ENCODE results near the gene ITGAL. TPM values are rescaled to one million over a fixed set of nuclear protein-coding genes. Genes with fewer than 3 reads are reported as not detected.

ITGAL gene
- total RNA-seq, 1 experiment from 2014 or later: 0.57 TPM

DNA sequence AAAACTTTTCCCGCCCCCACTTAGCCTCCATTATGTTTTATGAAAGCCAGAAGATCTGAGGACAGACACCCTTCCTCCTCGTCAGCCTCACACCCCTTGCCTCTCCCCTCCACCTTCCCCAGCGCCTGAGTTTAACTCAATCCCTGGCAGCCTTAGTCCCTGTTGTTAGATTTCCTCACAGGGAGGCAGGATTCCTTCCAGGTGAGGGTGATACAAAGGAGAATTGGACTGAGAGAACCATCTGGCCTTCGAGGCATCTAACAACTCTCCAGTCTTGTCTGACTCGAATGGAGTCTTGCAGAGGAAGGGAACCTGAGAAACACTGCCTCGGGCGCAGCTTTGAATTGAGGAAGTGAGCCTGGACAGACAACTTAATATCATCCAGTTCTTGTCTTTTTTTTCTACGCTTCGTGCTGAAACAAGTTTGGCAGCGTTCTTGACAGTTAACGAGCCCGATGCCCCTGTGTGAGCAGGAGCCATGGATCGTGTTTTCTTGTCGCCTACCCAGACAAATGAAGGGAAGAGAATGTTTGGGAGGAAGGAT is 55.2 kb downstream of the ITGAL start:
- ChIA-PET POLR2A (interaction anchor here (0.5 to 1.0 kb wide), 5 partner anchors 8 to 98 kb away, joined by 3 to 13 read pairs (median 7); partner anchors contain the start of genes DCTPP1, ZNF689 and ZNF764), CTCF (interaction anchor here (0.9 to 1.3 kb wide), 5 partner anchors 8 to 118 kb away, joined by 3 to 15 read pairs (median 6); partner anchors contain the start of genes DCTPP1 and ZNF764)
- intact Hi-C loops (cut with micrococcal nuclease; ENCODE audit: unreplicated experiment): loop anchor here (1.0 to 10.0 kb wide), 4 partner anchors 41 to 170 kb away; partner anchors contain the start of genes DCTPP1, FBRS, PRR14 and SRCAP
- Mint-ChIP-seq H3K4me3 (ENCODE audit: unreplicated experiment) (peak overlapping the region; percentile 82), H3K27me3 (ENCODE audit: insufficient read depth, unreplicated experiment) (no peaks in the 10 kb centered on the region), H3K9me3 (ENCODE audit: unreplicated experiment) (no peaks in the 10 kb centered on the region), H3K4me1 (ENCODE audit: low read depth, unreplicated experiment) (peaks cover 6% of the 10 kb centered on the region), H3K36me3 (ENCODE audit: insufficient read depth, unreplicated experiment) (peaks cover 23% of the 10 kb centered on the region), H3K27ac (ENCODE audit: unreplicated experiment) (peak overlapping the region; percentile 75)
- TF ChIP-seq CTCF (IDR thresholded peaks at IDR 0.05; ENCODE audit: insufficient read depth in 1 of 2, low read depth in 1 of 2, low read length in 1 of 2, severe bottlenecking in 1 of 2, unreplicated experiment in 1 of 2): peak in 1 of 2 experiments; percentile 1
- TSS peak; percentile 87 for BruUV-seq (replicated peaks)
- Histone ChIP-seq H3K4me1 (peaks cover 18% of the 10 kb centered on the region), H3K27me3 (replicated peaks; ENCODE audit: control insufficient read depth, insufficient read depth, low read length) (no peaks in the 10 kb centered on the region), H3K36me3 (ENCODE audit: control insufficient read depth, insufficient read depth, low read length) (no peaks in the 10 kb centered on the region; the same call in 1 of the 2 replicates), H3K4me3 (ENCODE audit: low read depth, low read length) (peak overlapping the region; percentile 26), H3K9me3 (no peaks in the 10 kb centered on the region)
- DNase-seq: peak in 1 of 2 experiments; percentile 59

GRCh38 chr16:30528799-30529457 is 56.4 kb downstream of the ITGAL start:
- CTCF ChIA-PET: interaction anchor here (1.0 kb wide), 1 partner anchor 99 kb away, joined by 5 read pairs; the partner anchor contains the start of gene DCTPP1
- POLR2A ChIA-PET: interaction anchor here (0.6 kb wide), 1 partner anchor 84 kb away, joined by 5 read pairs; no protein-coding TSS in a partner anchor
- no peaks in the 10 kb centered on the region; the same call in none of the 2 replicates for H3K36me3 ChIP-seq (ENCODE audit: control insufficient read depth, insufficient read depth, low read length)
- no peaks in the 10 kb centered on the region for H3K27me3 ChIP-seq (replicated peaks; ENCODE audit: control insufficient read depth, insufficient read depth, low read length)
- Mint-ChIP-seq H3K36me3 (ENCODE audit: insufficient read depth, unreplicated experiment) (peaks cover 33% of the 10 kb centered on the region), H3K27ac (ENCODE audit: unreplicated experiment) (peak overlapping the region; percentile 75), H3K4me3 (ENCODE audit: unreplicated experiment) (peak overlapping the region; percentile 35), H3K27me3 (ENCODE audit: insufficient read depth, unreplicated experiment) (no peaks in the 10 kb centered on the region), H3K4me1 (ENCODE audit: low read depth, unreplicated experiment) (peaks cover 6% of the 10 kb centered on the region), H3K9me3 (ENCODE audit: unreplicated experiment) (no peaks in the 10 kb centered on the region)
- DNase-seq: no peak
- no peak overlapping the region for H3K4me3 ChIP-seq (ENCODE audit: low read depth, low read length)
- peaks cover 15% of the 10 kb centered on the region for H3K4me1 ChIP-seq
- TF ChIP-seq CTCF (IDR thresholded peaks at IDR 0.05; ENCODE audit: insufficient read depth in 1 of 2, low read depth in 1 of 2, low read length in 1 of 2, severe bottlenecking in 1 of 2, unreplicated experiment in 1 of 2): no peak
- no peaks in the 10 kb centered on the region for H3K9me3 ChIP-seq
- BruUV-seq (replicated peaks): no TSS peak
- intact Hi-C loops (cut with micrococcal nuclease; ENCODE audit: unreplicated experiment): loop anchor here (5.0 to 10.0 kb wide), 2 partner anchors 126 to 168 kb away; partner anchors contain the start of genes FBRS, PRR14 and SRCAP

DNA sequence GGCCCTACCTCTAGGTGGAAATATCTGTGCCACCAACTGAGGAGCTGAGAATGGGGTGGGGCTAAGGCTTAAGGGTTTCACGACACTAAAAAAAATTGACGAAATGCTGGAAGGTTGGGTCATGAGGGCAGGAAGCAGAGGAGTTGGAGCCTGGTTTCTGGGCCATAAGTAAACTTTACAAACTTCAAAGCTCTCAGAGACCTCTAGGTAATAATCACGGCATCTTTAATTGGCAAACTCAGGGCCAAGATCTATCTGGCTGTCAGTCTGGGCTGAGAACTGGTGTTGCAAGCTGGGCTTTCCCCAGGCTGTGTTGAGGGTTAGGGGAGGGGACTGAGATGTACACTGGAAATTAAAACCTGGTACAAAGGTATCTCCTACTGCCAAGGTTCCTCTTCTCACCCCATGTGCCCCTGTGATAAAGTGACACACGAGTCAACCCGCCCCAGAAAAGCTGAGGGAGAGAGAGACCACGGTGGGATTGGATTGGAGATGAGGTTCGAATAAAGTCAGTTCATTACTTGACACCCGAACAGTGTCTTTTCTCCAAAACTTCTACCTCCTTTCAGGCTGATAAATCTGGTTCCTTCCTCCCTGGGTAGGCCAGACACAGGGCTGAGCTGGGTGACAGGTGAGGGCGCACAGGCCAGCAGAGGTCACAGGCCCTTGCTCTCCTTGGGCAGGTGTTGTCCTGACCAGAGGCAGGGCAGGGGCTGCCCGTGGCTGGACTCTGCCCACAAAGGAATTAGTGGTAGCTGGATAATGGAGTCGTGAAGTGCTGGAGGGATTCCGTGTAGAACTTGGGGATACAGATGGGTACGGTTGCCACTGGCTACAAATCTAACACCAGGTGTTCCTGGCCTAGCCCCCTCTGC is 57.9 kb downstream of the ITGAL start:
- ChIA-PET POLR2A (interaction anchor here (0.6 kb wide), 1 partner anchor 85 kb away, joined by 6 read pairs; no protein-coding TSS in a partner anchor), CTCF (no interaction called here)
- TF ChIP-seq CTCF (IDR thresholded peaks at IDR 0.05; ENCODE audit: insufficient read depth in 1 of 2, low read depth in 1 of 2, low read length in 1 of 2, severe bottlenecking in 1 of 2, unreplicated experiment in 1 of 2): no peak
- no peaks in the 10 kb centered on the region; the same call in 1 of the 2 replicates for H3K36me3 ChIP-seq (ENCODE audit: control insufficient read depth, insufficient read depth, low read length)
- Mint-ChIP-seq H3K9me3 (ENCODE audit: unreplicated experiment) (no peaks in the 10 kb centered on the region), H3K36me3 (ENCODE audit: insufficient read depth, unreplicated experiment) (peaks cover 29% of the 10 kb centered on the region), H3K27me3 (ENCODE audit: insufficient read depth, unreplicated experiment) (no peaks in the 10 kb centered on the region), H3K4me3 (ENCODE audit: unreplicated experiment) (no peak overlapping the region), H3K27ac (ENCODE audit: unreplicated experiment) (no peak overlapping the region), H3K4me1 (ENCODE audit: low read depth, unreplicated experiment) (peaks cover 6% of the 10 kb centered on the region)
- no peaks in the 10 kb centered on the region for H3K27me3 ChIP-seq (replicated peaks; ENCODE audit: control insufficient read depth, insufficient read depth, low read length)
- no peak for DNase-seq
- intact Hi-C loops (cut with micrococcal nuclease; ENCODE audit: unreplicated experiment): no loop called here
- BruUV-seq (replicated peaks): no TSS peak
- peaks cover 15% of the 10 kb centered on the region for H3K4me1 ChIP-seq
- H3K9me3 ChIP-seq: no peaks in the 10 kb centered on the region
- H3K4me3 ChIP-seq (ENCODE audit: low read depth, low read length): no peak overlapping the region
